Activated CD8-positive, alpha-beta memory T cell treated with anti-CD3 and anti-CD28 coated beads for 1 hour (primary cell): Measurements from ENCODE around the gene C1QL4.
"Not testable (repeated sequence)": the region's sequence is repeated elsewhere in the genome, so short reads cannot be mapped to it uniquely, and the experiment has no call there.

Source experiments
- DNase-seq, 2 donors: peaks; one replicate each; pipeline ENCODE4 v3.0.0-alpha.2; 2020; ENCODE audit warnings: low read depth in 1 of 2; ENCODE audit errors: extremely low read depth in 1 of 2

C1QL4 gene

GRCh38 chr12:49283541-49284429 lies 53.2 kb downstream of the C1QL4 start:
- no peak for DNase-seq

- not testable (repeated sequence) for DNase-seq
Measured at GRCh38 chr12:49282740-49283375, 54.1 kb downstream of the C1QL4 start.
